ENCODE data around the gene CYP2W1.
"Not testable (repeated sequence)": the region's sequence is repeated elsewhere in the genome, so short reads cannot be mapped to it uniquely, and the experiment has no call there.

The CYP2W1 gene

GRCh38 chr7:1030444-1031070 lies 47.6 kb downstream of the CYP2W1 start:
- no peak for DNase-seq (ENCODE audit: low read depth)

GRCh38 chr7:1031716-1032455 lies 48.9 kb downstream of the CYP2W1 start:
- DNase-seq (ENCODE audit: low read depth): no peak

GRCh38 chr7:1032536-1033181 lies 49.7 kb downstream of the CYP2W1 start:
- DNase-seq (ENCODE audit: low read depth): no peak

- no peak for DNase-seq (ENCODE audit: low read depth)
Measured at GRCh38 chr7:1033546-1034145, 50.7 kb downstream of the CYP2W1 start.

- DNase-seq (ENCODE audit: low read depth): not testable (repeated sequence)
Measured at GRCh38 chr7:1034769-1035168, 51.8 kb downstream of the CYP2W1 start.

GRCh38 chr7:1036164-1036928 lies 53.4 kb downstream of the CYP2W1 start:
- not testable (repeated sequence) for DNase-seq (ENCODE audit: low read depth)
